PC-9 (cell line): ENCODE data around the gene STRN4.

Source experiments
- EZH2 ChIP-seq: fragments of 200-600 bp; sonication (generic); IDR thresholded peaks from 2 replicates; pipeline ENCODE4 v1.8.0; 2017; ENCODE audit warnings: antibody characterized with exemption, low read depth
- TF ChIP-seq, protein P1 (sequence below): fragments of 200-600 bp; sonication (generic); conservative IDR thresholded peaks from 2 replicates; pipeline ENCODE4 v1.6.1; 2017; ENCODE audit warnings: mixed run types, antibody characterized with exemption, mild to moderate bottlenecking, moderate library complexity

DNA sequence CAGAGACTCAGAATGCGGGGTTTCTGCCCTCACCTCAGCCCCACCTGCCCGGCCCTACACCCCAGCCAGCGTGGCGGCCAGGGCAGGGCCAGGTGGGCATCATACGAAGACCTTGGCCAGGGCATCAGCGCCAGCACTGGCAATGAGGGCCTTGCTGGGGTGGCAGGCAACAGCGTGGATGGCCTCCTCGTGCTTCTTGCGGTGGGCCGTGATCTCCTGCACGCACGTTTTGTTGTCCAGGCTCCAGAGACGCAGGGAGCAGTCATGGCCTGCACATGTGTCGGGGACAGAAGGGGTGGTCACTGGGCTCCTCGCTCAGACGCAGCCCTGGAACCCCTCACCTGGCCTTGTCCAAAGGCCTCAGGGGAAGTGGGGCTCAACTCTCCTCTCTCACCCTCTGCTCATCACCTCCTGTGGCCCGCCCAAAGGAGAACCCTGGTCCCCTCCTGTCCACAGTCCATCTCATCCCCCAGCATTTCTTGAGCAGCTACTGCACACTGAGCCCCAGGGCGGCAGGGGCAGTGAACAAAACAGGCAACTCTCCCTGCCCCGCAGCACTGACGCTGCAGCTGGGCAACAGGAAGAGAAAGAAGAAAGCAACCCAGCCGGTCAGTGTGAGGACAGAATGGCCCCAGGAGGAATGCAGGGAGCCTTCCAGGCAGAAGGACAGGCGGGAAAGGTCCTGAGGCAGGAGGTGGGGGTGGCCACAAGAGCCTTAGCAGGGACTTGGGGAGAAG is 25.6 kb downstream of the STRN4 start:
- TF ChIP-seq, protein P1, sequence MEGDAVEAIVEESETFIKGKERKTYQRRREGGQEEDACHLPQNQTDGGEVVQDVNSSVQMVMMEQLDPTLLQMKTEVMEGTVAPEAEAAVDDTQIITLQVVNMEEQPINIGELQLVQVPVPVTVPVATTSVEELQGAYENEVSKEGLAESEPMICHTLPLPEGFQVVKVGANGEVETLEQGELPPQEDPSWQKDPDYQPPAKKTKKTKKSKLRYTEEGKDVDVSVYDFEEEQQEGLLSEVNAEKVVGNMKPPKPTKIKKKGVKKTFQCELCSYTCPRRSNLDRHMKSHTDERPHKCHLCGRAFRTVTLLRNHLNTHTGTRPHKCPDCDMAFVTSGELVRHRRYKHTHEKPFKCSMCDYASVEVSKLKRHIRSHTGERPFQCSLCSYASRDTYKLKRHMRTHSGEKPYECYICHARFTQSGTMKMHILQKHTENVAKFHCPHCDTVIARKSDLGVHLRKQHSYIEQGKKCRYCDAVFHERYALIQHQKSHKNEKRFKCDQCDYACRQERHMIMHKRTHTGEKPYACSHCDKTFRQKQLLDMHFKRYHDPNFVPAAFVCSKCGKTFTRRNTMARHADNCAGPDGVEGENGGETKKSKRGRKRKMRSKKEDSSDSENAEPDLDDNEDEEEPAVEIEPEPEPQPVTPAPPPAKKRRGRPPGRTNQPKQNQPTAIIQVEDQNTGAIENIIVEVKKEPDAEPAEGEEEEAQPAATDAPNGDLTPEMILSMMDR: no peak
- no peak for TF ChIP-seq EZH2
